Measurements from ENCODE around the gene AQP5.
A peak's percentile ranks its signal among the peaks of the same experiment; 100 is the strongest.

The AQP5 gene

DNA sequence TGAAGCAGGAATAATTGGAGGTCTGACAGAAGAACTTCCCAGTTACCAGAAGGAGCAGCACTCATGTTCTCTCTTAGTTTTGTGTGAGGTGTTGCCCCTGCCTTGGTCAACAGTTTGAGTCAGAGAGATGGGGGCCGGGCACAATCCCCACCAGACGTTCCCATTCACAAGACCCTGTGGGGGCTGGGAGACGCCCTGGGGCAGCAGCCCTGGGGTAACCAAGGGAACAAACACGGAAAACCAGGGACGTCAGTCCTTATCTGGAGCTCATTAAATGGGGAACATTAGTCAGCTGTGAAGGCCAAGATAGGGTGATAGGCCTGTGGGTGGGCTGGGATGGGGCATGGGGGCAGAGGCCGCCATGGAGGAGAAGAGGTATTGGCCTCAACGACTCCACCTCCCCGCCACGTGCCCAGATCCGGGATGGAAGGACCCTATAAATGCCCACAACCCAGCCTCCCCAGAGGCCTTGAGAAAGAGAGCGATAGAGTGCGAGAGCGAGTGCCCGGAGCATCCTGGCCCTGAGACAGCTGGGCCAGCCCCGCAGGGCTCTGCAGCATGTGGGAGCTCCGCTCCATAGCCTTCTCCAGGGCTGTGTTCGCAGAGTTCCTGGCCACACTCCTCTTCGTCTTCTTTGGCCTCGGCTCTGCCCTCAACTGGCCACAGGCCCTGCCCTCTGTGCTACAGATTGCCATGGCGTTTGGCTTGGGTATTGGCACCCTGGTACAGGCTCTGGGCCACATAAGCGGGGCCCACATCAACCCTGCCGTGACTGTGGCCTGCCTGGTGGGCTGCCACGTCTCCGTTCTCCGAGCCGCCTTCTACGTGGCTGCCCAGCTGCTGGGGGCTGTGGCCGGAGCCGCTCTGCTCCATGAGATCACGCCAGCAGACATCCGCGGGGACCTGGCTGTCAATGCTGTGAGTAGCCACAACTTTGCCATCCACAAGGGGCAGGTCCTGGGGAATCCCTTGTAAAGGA is 11.1 kb upstream of the AQP5 start, which contains the start of gene AQP2:
Gene AQP2, plus strand, starts transcription at position 465 of the 979 bp plus-strand sequence. Its CDS starts 94 bp downstream, at position 559.
- peak; percentile 57 for DNase-seq (ENCODE audit: low read depth)

DNA sequence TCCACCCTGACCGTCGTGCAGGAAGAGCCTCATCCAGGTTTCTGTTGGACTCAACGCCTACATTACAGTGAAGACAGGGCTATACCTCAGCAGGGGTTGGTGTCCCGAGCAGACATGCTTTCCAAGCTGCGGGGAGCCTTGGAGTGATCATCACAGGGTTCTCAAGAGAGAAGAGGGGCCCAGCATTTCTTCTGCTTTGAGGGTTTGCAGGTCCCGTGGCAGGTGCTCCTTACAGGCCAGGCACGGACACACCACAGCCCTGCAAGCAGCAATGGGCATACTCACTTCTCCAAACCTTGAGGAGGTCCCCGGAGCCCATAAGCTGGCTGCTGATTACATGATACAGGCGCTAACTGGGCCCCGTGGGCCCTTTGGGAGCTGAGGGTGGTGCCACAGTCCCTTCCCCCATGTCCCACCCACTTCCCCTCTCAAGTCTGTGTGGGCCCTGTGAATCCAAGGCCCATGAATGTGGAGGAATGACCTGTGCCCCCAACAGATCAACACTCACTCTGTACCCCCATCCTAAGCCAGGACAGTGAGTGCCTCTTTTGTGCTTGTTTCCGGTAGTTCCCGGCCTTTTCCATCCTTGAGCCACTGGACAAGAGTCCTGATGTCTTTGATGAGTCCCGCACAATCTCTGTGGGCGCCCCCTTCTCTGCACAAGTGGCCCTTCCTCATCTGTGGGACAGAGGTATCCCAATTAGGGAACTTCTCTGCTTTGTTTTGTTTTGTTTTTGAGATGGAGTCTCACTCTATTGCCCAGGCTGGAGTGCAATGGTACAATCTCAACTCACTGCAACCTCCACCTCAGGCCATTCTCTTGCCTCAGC is 10.0 kb upstream of the AQP5 start:
- DNase-seq (ENCODE audit: low read depth) = no peak

DNA sequence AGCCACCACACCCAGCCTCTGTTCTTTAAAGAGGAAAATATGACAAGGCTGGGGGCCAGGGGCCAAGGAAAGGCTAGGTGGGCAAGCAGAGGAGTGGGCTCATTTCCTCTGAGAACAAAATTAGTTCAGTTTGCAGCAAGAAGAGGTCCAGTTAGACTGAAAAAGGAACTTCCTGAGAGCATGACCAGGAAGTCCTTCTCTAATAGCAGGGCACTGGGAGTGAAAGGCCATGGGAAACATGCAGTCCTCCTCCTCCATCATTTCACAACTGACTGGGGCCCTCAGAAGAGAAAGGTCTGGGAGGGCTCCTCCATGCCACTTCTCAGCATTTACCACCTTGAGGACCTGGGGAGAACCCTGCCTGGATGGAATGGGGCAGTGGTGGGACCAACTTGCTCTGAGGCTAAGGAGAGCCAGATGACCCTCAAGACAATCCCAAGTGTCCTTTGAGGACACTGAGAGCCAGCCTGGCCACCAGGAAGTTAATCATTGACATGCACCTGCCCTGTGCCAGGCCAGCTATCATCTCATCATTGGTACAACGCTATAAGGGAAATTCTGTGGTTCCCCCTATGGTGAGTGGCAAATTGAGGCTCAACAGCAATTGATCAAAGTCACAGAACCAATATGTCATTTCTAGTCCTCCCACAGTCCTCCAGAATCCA is 9.1 kb upstream of the AQP5 start:
- DNase-seq (ENCODE audit: low read depth) = peak; percentile 24

DNA sequence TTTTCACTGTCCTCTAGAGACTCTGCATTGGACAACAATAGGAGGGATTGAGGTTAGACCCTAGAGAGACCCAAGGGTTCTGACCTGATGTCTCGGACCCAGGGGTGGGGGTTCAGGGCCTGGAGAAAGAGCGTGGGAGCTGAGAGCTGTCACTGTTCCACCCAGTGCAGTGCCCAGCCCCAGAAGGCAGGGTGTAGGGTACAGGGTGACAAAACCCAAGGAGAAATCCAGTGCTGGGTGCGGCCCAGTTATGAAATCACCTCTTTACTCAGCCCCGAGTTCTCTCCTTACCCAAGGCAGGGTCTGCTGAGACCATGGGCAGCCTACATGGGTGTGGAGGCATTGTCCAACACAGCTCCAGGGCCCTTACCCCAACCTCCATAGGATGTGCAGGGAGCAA is 8.5 kb upstream of the AQP5 start:
- DNase-seq (ENCODE audit: low read depth) = no peak

DNA sequence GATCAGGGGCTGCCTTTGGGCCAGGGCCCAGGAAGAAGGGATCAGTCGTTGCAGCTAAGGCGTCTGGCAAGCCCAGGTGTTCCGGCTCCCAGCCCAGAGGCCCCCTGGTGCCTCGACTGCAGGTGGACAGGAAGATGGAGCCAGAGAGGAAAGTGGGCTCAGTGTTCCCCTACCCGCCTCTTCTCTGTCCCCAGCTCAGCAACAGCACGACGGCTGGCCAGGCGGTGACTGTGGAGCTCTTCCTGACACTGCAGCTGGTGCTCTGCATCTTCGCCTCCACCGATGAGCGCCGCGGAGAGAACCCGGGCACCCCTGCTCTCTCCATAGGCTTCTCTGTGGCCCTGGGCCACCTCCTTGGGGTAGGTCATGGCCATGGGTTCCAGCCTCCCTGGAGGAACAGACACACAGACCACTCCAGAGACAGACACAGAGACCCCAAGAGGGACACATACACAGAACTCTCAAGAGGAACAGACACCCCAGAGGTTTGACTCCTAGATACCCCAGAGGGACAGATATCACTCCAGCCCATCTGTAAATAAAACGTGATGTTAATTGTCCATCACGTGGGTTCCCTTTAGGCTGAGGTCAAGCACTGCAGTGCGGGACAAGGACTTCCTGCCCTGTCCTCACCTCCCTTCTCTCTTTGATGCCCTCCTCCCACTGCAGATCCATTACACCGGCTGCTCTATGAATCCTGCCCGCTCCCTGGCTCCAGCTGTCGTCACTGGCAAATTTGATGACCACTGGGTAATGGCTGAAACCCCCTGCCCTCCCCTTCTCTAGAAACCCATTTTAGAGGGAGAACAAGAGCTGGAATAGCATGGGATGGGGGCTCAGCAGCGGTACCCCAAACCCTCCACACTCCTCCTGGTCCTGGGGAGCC is 7.5 kb upstream of the AQP5 start:
- no peak for DNase-seq (ENCODE audit: low read depth)

DNA sequence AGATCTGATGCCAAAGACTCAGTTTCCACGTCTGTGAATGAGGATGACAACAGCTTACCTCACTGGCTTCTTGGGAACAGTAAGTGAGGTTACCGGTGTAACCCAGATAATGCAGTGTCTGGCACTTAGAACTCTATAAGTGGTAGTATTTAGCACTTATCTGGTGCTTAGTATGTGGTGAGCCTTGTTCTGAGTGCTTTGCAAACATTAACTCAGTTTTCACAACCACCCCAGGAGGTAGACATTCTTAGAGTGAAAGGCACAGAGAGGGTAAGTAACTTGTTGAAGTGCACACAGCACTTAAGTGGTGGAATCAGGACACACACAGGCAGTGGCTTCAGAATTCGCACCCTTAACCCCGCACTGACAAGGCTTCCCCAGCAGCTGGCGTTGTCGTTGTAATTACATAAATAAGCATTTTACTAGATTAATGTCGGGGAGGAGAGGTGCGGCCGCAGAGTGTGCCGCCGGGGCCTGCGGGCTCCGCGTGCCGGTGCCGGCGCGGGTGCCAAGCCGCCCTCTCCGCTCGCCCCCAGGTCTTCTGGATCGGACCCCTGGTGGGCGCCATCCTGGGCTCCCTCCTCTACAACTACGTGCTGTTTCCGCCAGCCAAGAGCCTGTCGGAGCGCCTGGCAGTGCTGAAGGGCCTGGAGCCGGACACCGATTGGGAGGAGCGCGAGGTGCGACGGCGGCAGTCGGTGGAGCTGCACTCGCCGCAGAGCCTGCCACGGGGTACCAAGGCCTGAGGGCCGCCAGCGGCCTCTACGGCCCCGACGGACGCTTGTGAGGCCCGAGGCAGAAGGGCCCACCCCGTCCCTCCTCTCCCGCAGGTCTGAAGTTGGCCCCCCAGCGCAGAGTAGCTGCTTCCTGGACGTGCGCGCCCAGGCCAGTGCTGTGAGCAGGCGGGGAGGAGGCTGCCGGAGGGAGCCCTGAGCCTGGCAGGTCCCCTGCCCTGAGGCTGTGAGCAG is 6.5 kb upstream of the AQP5 start:
- DNase-seq (ENCODE audit: low read depth) = no peak

DNA sequence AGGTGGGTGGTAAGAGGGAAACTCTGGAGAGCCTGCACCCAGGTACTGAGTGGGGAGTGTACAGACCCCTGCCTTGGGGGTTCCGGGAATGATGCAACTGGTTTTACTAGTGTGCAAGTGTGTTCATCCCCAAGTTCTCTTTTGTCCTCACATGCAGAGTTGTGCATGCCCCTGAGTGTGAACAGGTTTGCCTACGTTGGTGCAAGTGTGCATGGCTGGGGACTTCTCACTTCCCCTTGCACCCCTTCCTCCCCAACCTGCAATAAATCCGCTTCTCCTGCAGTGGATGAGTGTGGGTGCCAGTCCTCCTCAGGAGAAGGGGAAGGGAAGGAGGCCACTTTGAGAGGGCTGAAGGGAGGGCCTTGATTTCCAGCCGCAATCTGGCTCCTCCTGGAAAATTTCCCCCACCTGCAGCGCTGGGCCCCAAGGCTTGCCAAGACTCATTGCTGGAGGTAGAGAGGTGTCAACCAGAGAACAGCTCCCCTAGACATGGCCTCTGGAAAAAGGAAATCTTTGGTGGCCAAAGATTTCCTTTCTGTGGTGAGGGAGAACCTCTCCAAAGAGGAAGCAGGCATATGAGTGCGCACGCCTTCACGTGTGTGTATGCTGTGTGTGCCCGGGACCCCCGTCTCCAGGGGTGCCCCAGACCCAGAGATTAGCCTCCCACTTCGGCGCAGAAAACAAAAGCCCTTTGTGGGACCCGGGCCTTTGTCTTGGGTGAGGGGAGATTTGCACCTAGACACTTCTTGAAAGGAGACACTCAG is 5.6 kb upstream of the AQP5 start:
- DNase-seq (ENCODE audit: low read depth) = no peak

DNA sequence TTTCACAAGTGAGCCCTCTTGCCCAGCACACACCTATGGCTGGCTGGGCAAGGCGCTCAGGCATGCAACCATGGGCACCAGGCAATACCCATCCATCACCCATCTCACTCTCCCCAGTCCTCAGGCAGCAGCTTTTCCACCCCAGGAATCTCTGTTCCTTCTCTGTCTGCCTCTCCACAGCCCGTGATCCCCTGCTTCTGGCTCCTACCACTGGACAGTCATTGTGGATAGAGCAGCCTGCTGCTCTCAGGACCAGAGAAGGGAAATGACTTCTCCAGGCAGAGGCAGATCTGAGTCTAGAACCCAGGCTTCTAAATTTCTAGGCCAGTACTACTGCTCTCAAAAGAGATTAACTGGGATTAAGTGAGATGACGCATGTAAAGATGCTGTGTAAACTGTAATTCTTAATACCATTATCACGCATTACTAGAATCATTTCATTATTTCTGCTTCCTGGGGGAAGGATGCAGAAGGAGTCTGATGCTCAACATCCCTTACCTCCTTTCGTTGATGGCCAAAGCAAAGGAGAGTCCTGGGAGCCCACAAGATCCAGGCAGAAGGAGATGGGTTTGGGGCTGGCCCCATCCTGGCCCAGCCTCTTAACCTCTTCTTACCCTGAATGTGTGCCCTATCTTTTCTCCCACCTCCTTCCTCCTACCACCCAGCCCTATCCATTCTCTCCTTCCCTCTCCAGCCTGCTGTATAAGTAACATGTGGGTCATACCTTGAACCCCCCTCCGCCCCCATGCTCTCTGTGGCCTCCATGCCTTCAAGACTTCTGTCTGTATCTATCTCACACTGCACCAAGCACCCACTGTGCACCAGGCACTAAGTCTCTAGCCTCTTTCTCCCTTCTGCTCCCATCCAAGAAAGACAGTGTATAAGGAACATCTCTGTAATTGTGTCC is 4.8 kb upstream of the AQP5 start:
- DNase-seq (ENCODE audit: low read depth) = no peak

DNA sequence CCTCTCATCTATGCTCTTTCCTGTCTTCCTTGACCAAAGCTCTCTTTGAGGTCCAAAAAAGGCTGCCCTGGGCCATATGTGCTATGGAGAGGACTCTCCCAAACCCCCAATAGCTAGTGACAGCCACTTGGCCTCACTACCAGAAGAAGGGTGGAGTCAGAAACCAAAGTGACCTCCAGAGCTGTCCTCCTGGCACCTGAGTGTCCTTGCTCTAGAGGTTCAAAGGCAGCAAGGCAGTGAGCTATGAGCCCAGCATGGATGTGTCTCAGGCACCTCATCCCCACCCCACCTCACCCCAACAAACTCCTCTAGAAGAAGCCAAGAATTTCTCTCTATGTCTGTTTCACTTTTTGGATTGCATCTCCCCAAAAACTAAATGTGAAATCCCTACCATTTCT is 4.1 kb upstream of the AQP5 start:
- DNase-seq (ENCODE audit: low read depth) = no peak

DNA sequence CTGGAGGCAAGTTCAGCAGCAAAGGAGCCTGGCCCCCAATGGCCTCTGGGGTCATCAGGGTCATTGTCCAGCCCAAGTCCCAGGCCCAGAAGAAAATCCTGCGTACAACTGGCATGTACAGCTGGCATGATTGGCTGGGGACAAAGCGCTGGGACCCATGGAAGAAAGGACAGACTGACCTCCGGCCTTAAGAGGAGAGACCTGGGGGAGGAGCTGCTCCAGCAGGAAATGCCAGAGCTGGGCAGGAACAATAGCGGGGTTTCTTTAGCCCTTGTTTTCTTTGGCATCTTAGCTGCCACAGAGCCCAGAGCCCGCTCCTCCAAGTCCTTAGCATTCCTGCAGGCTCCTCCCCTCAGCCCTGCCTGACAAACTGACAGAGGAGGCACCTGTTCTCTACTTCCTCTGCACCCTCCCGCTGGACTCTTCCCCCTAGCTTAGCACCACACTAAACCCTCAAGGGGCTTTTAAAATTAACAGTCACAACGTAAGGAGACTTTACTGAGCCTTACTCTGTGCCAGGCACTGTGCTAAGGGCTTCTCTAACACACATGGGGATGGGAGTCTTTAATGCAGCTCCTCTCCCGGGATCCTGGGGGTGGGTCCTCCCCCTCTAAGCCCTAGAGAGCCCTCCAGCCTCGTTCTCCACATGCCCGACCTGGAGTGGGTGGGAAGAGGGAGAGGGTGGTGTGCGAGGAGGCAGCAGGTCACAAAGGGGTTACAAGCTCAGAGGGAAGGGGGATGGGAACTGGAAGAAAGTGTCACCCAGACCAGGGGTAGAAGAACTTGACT is 1.8 kb upstream of the AQP5 start:
- DNase-seq (ENCODE audit: low read depth) = no peak

DNA sequence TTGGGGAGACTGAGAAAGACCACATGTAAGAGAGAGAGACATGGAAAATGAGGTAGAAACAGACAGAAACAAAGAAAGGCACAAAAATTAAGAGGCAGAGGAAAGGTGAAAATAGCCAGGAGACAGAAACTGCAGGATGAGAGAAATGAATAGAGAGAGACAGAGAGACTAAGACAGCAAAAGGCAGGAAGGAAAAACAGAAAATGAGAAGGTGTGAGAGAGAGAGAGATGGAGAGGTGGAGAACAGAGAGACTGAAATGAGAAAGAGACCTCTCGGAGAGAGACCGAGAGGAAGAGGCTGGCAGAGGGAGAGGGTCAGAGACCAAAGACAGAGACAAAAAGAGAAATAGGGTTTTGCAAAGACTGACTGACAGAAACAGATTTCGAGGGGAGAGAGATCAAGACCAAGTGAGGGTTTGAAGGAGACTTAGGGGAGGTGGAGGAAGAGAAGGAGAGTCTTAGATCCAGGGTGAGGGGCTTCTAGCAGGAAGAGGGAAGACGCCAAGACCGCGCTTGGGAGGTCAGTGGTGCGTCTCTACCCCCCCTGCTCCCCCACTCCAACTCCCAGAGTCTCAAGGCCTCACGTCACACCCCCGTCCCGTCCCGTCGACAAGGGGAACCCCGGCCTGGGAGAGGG is 1.1 kb upstream of the AQP5 start:
- no peak for DNase-seq (ENCODE audit: low read depth)

DNA sequence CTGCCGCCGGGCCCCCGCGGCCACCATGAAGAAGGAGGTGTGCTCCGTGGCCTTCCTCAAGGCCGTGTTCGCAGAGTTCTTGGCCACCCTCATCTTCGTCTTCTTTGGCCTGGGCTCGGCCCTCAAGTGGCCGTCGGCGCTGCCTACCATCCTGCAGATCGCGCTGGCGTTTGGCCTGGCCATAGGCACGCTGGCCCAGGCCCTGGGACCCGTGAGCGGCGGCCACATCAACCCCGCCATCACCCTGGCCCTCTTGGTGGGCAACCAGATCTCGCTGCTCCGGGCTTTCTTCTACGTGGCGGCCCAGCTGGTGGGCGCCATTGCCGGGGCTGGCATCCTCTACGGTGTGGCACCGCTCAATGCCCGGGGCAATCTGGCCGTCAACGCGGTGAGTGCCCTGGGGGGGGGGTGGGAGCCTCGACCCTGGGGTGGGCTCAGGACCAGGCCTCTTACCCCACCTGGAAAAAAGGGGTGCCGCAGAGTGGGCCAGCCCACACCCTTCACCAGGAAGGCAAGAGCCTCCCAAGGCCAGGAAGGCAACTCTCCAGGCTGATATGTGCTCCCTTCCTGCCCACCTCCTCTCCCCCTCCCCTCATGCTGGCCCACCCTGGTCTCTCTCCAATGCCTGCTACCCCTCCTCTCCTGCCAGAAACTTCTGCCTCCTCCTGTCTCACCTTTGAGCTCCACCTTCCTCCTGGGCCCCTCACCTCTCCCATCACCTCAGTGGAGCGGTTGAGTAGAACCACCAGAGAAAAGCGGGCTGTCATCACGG is 507 bp downstream of the AQP5 start:
- no peak for DNase-seq (ENCODE audit: low read depth)

DNA sequence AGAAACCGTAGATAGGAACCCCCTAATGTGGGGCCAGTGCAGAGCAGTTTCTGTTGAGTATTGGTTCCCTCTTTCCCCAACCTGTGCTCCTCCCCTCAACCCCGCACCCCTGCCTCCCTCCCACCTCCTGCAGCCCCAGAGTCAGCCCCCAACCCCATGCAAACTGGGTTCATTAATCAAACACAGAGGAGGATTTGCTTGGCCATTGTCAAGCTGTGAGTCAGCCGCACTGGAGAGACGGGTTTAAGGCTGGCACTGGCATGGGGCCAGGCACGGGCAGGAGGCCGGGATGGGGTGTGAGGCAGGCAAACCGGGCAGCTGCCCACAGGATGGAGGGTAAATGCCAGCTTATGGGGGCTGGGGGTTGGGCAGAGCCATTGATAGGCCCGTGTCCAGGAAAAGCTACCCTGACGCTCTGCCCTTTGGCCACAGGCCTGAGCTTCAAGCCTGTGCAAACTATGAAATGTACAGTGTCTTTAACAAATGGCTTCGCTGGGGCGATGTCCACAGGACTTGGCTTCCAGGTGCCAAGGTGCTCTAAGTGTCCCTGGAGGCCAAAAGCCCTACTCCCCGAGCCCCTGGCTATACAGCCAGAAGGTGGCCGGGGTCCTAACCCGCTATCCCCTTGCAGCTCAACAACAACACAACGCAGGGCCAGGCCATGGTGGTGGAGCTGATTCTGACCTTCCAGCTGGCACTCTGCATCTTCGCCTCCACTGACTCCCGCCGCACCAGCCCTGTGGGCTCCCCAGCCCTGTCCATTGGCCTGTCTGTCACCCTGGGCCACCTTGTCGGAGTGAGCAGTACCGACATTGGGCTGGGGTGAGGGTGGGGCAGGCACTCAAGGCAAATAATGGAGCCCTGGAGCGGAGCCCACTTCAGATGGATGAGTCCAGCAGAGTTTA is 1.4 kb downstream of the AQP5 start:
- DNase-seq (ENCODE audit: low read depth) = peak; percentile 47

DNA sequence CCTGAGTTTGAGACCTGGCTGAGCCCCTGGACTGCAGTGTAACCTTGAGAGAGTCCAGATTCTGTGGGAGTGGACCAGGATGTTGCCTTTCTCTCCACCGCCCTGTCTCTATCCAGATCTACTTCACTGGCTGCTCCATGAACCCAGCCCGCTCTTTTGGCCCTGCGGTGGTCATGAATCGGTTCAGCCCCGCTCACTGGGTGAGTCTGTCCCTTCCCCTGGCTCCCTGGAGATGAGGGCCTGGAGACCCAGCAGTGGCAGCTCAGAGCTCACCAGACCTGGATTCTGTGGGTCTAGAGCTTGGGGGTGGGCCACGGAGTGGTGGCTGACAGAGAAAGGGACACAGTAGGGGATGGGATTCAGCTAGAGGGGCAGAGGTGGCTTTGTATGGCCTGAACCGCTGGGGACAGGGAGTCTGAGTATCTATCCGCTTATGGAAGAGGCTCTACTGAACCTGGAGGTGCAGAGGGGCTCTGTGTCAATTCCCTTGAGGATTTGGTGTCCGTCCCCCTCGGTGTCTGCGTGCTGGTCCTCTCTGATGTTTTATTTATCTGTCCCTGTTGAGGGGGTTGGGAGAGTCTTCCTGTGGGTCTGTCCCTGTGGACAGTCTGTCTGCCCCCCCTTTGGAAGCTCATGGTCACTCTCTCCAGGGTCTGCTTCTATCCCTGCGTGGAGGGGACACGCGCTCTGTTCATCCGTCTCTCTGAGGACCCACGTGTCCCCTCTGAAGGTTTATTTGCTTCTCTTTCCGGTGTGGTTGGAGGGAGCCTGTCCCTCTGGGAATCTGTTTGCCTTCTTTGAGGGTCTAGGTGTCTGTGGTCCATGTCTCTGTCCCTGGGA is 2.5 kb downstream of the AQP5 start:
- DNase-seq (ENCODE audit: low read depth) = no peak
